Measurements from ENCODE around the gene YPEL2. TPM values are rescaled to one million over a fixed set of nuclear protein-coding genes. Genes with fewer than 3 reads are reported as not detected.
"Not testable (repeated sequence)": the region's sequence is repeated elsewhere in the genome, so short reads cannot be mapped to it uniquely, and the experiment has no call there.

Gene YPEL2
- total RNA-seq, 2 experiments from 2014 or later: 7.6 to 9.4 TPM

DNA sequence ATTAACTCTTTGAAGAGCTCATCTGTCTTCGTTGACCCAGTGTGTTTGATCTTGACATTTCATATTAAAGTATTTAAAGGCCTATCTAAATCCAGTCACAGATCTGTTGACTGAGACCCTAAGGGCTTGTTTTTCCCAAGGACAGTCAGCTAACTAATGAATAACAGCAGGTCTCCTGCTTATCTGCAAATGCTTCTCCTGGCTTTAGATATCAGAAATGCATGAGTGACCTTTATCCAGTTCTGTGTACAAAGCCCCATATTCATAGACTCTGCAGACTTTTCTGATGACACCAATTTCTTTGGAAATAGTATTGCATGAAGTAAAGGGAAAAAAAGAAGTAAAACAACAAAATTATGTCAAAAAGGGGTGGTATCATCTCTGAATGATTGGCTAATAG, 70.3 kb downstream of the YPEL2 start:
- no peaks in the 10 kb centered on the region for H3K9me3 Mint-ChIP-seq
- no peak overlapping the region for H3K27ac Mint-ChIP-seq
- peaks cover 11% of the 10 kb centered on the region for H3K36me3 Mint-ChIP-seq
- intact Hi-C loops (cut with micrococcal nuclease): no loop called here
- DNase-seq: no peak
- no peak overlapping the region for H3K4me3 Mint-ChIP-seq
- H3K4me1 Mint-ChIP-seq (ENCODE audit: low read depth): no peaks in the 10 kb centered on the region
- ChIA-PET CTCF (interaction anchor here (1.4 kb wide), 1 partner anchor 92 kb away, joined by 3 read pairs; no protein-coding TSS in a partner anchor), POLR2A (no interaction called here)
- no peaks in the 10 kb centered on the region for H3K27me3 Mint-ChIP-seq

DNA sequence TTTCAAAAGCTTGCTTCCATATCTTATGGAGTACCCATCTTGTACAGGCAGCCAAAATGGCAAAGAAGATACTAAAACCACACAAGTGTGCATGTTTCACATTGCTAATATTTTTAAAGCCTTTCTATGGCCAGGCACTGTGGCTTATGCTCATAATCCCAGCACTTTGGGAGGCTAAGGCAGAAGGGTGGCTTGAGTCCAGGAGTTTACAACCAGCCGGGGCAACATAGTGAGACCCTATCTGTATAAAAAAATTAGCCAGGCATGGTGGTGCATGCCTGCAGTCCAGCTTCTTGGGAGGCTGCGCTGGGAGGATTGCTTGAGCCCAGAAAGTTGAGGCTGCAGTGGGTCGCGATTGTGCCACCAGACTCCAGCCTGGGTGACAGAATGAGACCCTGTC, 71.3 kb downstream of the YPEL2 start:
- Mint-ChIP-seq H3K36me3 (peaks cover 5% of the 10 kb centered on the region), H3K4me3 (no peak overlapping the region), H3K9me3 (no peaks in the 10 kb centered on the region), H3K27ac (no peak overlapping the region), H3K4me1 (ENCODE audit: low read depth) (no peaks in the 10 kb centered on the region), H3K27me3 (no peaks in the 10 kb centered on the region)
- CTCF ChIA-PET: interaction anchor here (1.1 to 1.4 kb wide), 3 partner anchors 25 to 93 kb away, joined by 3 to 4 read pairs (median 3); no protein-coding TSS in a partner anchor
- no peak for DNase-seq
- intact Hi-C loops (cut with micrococcal nuclease): no loop called here
- POLR2A ChIA-PET: no interaction called here

DNA sequence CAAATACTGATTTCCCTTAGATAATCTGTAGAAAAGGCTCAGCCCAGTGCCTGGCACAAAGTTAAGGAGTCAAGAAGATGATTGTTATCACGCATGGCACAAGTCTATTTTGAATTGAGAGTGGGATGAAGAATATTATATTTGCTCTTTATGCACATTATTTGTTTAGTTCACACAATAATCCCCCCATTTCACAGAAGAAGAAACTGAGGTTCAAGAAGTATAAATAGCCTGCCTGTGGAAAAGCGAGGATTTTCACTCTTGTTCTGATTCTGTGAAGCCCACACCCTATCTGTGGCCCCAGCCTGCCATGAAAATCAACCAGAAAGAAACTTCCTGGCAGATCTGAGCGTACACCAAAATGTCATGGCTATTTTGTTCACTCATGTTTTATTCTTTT, 73.0 kb downstream of the YPEL2 start:
- H3K27ac Mint-ChIP-seq: no peak overlapping the region

DNA sequence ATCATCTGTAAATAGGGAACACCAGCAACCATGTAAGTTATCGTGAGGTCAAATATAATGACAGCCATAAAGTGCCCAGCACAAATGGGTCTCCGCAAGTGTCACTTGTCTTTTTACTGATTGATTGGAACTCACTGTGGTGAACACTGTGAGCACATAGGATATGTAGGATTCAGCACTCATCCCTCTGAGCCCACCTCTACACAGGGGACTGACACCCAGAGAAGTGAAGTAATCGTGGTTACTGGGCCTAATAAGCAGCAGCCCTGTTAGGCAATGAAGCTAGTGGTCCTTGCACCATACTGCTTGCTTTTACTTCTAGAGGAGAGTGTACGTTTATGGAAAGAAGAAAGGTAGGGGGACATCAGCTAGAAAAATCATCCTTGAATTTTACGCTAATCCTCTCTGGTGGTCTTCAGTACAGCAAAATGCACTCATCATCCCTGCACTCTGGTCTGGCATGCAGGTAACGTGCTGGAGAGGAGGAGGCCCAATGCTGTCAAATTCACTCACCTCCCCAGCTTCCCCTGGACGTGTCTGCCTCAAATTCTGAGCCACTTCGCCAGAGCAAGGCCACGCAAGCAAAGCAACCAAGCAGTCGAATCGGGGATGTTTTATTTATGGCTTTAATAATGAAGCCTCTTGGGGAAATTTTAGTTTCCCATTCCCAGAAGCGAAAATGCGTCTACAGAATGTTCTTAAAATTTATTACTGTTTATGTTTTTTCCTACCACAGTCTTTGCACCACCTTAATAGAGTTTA, 74.7 kb downstream of the YPEL2 start:
- POLR2A ChIA-PET: no interaction called here
- H3K4me3 Mint-ChIP-seq: no peak overlapping the region
- no peaks in the 10 kb centered on the region for H3K27me3 Mint-ChIP-seq
- no peak overlapping the region for H3K27ac Mint-ChIP-seq
- H3K9me3 Mint-ChIP-seq: peaks cover 6% of the 10 kb centered on the region
- H3K36me3 Mint-ChIP-seq: peaks cover 10% of the 10 kb centered on the region
- CTCF ChIA-PET: no interaction called here
- H3K4me1 Mint-ChIP-seq (ENCODE audit: low read depth): no peaks in the 10 kb centered on the region
- no peak for DNase-seq
- intact Hi-C loops (cut with micrococcal nuclease): no loop called here

More for the DNA sequence above, 73.0 kb downstream of the YPEL2 start:
- intact Hi-C loops (cut with micrococcal nuclease): no loop called here
- H3K4me3 Mint-ChIP-seq: no peak overlapping the region
- no peaks in the 10 kb centered on the region for H3K27me3 Mint-ChIP-seq
- POLR2A ChIA-PET: no interaction called here
- H3K4me1 Mint-ChIP-seq (ENCODE audit: low read depth): no peaks in the 10 kb centered on the region
- H3K9me3 Mint-ChIP-seq: no peaks in the 10 kb centered on the region
- CTCF ChIA-PET: no interaction called here
- no peak for DNase-seq
- peaks cover 4% of the 10 kb centered on the region for H3K36me3 Mint-ChIP-seq

DNA sequence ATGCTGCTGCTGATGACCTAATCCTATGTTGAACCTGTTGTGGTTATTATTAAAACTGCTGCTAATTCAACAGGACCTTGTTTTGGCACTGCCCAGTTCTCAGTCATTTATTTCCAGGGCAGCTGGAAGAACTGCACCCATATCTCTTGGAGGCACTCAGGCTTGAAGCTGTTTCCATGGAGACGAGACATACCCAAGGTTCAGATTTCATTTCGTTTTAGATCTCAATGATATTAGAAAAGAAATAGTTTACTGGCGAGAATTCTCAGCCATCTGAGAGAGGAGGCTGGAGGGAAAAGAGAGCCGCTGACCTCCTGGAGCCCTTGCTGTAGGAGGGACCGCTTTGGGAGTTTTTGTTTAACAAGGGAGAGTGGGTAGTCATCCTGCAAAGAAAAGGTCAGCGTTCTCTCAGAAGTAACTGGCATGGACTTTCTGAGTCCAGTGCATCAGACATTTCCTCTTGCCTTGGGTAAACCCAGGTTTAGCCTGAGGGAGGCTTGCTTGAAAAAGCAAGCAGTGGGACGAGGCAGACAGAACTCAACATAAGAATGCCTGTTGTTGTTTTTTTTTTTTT, 75.4 kb downstream of the YPEL2 start:
- no peak overlapping the region for H3K27ac Mint-ChIP-seq
- H3K27me3 Mint-ChIP-seq: no peaks in the 10 kb centered on the region
- CTCF ChIA-PET: no interaction called here
- peaks cover 10% of the 10 kb centered on the region for H3K36me3 Mint-ChIP-seq
- H3K9me3 Mint-ChIP-seq: peaks cover 6% of the 10 kb centered on the region
- intact Hi-C loops (cut with micrococcal nuclease): no loop called here
- H3K4me1 Mint-ChIP-seq (ENCODE audit: low read depth): no peaks in the 10 kb centered on the region
- POLR2A ChIA-PET: no interaction called here
- DNase-seq: no peak
- H3K4me3 Mint-ChIP-seq: no peak overlapping the region

DNA sequence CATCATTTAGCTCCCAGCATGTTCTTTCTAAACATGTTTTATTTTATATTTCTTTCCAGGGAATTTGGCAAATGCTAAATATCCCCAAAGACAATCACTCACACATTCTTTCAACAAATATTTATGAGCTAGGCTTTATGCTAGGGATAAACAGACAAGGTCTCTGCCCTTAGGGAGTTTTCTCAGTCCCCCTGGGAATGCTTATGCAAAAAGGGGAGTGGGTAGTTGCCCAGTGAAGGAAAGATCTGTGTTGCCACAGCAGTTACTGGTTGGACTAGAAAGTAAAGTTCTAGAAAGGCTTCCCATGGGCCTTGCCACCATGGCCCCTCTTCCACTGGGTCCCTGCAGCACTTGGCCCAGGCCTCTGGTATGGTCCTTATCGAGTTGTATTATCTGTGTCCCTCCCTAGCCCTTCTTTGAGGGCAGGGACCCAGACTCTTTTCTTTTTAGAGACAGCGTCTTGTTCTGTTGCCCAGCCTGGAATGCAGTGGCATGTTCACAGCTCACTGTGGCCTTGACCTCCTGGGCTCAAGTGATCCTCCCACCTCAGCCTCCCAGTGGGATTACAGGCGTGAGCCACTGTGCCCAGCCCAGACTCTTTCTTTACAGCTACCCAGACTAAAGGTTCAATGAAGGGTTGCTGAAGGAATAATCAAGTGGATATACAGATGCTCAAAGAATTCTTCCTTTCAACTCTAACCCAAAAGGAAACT, 78.0 kb downstream of the YPEL2 start:
- no peak overlapping the region for H3K27ac Mint-ChIP-seq
- H3K27me3 Mint-ChIP-seq: no peaks in the 10 kb centered on the region
- CTCF ChIA-PET: interaction anchor here (0.9 to 1.0 kb wide), 2 partner anchors 32 to 80 kb away, joined by 3 read pairs; no protein-coding TSS in a partner anchor
- DNase-seq: no peak
- intact Hi-C loops (cut with micrococcal nuclease): no loop called here
- H3K9me3 Mint-ChIP-seq: peaks cover 6% of the 10 kb centered on the region
- H3K36me3 Mint-ChIP-seq: peaks cover 6% of the 10 kb centered on the region
- POLR2A ChIA-PET: no interaction called here
- no peak overlapping the region for H3K4me3 Mint-ChIP-seq
- no peaks in the 10 kb centered on the region for H3K4me1 Mint-ChIP-seq (ENCODE audit: low read depth)

DNA sequence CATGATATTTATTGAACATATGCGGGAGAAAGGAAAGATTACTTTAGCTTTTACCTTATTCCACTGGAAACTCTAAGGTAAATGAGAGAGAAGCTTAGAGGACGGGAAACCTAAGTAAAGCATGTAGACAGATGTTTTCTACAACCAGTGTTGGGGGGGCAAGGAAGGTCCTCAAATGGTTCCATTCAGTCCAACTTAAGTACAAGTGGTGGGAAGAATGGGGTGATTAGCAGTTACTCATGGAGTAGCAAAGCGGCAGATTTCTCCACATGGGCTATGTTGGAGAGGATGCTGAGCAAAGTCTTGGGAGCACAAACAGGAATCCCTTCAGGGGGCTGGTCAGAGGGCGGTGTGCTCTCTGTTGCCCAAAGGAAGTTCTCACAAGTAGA, 78.6 kb downstream of the YPEL2 start:
- H3K4me3 Mint-ChIP-seq: no peak overlapping the region
- peaks cover 6% of the 10 kb centered on the region for H3K9me3 Mint-ChIP-seq
- peaks cover 5% of the 10 kb centered on the region for H3K36me3 Mint-ChIP-seq
- POLR2A ChIA-PET: no interaction called here
- no peaks in the 10 kb centered on the region for H3K27me3 Mint-ChIP-seq
- intact Hi-C loops (cut with micrococcal nuclease): no loop called here
- no peaks in the 10 kb centered on the region for H3K4me1 Mint-ChIP-seq (ENCODE audit: low read depth)
- no peak overlapping the region for H3K27ac Mint-ChIP-seq
- DNase-seq: no peak
- CTCF ChIA-PET: interaction anchor here (0.9 kb wide), 1 partner anchor 80 kb away, joined by 3 read pairs; no protein-coding TSS in a partner anchor

DNA sequence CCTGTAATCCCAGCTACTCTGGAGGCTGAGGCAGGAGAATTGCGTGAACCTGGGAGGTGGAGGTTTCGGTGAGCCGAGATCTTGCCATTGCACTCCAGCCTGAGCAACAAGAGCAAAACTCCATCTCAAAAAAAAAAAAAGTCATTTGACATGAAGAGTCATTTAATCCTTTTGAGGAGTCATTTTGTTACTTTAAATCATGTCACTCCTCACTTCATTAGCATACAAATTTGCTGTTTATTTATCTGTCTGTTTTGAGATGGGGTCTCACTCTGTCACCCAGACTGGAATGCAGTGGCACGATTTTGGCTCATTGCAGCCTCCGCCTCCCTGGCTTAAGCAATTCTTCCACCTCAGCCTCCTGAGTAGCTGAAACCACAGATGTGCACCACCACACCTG, 81.0 kb downstream of the YPEL2 start:
- H3K9me3 Mint-ChIP-seq; H3K4me3 Mint-ChIP-seq; H3K4me1 Mint-ChIP-seq (ENCODE audit: low read depth); H3K27me3 Mint-ChIP-seq; H3K36me3 Mint-ChIP-seq; CTCF ChIA-PET; intact Hi-C loops (cut with micrococcal nuclease); DNase-seq; H3K27ac Mint-ChIP-seq; POLR2A ChIA-PET: not testable (repeated sequence)

DNA sequence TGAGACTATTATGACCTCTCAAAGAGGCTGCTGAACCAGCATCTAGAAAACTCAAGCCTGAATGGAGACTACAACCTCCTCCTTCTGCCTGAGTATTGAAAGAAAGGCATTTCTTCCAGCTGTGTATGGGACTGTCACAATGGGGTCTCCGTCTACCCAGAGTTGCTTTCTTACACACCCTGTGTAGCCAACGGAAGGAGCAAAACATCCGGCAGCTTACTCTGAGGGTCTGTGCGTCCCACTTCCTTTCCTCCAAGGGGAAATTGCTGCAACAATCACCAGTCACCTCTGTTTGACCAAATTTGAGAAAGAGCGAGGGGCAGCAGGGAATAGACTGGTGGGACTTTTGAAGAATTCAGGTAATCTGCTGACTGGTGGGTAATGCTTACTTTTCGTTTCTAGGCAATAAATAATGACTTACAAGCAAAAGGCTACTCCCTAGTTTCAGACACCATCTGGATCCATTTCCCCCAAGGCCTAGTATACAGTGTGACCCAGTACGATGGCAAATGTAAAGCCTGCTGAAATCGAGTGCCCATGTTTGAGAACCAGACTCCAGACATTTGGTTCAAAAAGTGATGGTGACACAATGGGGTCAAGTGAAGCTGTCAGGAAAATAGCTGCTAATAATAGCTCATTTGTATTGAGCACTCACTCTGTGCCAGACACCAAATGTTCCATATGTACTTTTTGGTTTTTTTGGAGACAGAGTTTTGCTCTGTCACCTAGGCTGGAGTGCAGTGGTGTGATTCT, 81.7 kb downstream of the YPEL2 start:
- Mint-ChIP-seq H3K4me3 (no peak overlapping the region), H3K36me3 (peaks cover 5% of the 10 kb centered on the region), H3K27me3 (no peaks in the 10 kb centered on the region), H3K27ac (no peak overlapping the region), H3K9me3 (peaks cover 6% of the 10 kb centered on the region), H3K4me1 (ENCODE audit: low read depth) (peaks cover 4% of the 10 kb centered on the region)
- ChIA-PET CTCF (interaction anchor here (1.5 kb wide), 1 partner anchor 14 kb away, joined by 7 read pairs; no protein-coding TSS in a partner anchor), POLR2A (no interaction called here)
- no peak for DNase-seq
- intact Hi-C loops (cut with micrococcal nuclease): no loop called here

DNA sequence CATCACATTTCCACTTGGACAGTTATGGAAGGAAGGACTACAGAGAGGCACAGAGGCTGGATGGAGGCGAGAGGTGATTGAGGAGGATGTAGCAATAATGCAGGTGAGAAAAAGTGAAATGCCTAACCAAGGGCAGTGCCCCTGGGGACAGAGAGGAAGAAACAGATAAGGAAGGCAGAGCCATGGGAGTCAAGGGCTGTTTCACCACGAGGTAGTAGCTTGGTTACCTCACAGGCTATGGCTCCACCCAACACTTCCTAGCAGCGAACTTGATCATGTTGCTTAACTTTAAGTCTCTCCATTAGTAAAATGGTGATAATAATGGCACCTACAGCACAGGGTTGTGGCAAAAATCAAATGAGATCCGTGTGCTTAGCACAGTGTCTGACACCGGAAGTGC, 83.9 kb downstream of the YPEL2 start:
- no peak overlapping the region for H3K4me3 Mint-ChIP-seq
- H3K9me3 Mint-ChIP-seq: no peaks in the 10 kb centered on the region
- no peak overlapping the region for H3K27ac Mint-ChIP-seq
- ChIA-PET POLR2A (interaction anchor here (1.3 kb wide), 1 partner anchor 53 kb away, joined by 3 read pairs; no protein-coding TSS in a partner anchor), CTCF (interaction anchor here (1.0 kb wide), 2 partner anchors 31 to 86 kb away, joined by 3 to 4 read pairs; no protein-coding TSS in a partner anchor)
- peaks cover 4% of the 10 kb centered on the region for H3K4me1 Mint-ChIP-seq (ENCODE audit: low read depth)
- intact Hi-C loops (cut with micrococcal nuclease): no loop called here
- DNase-seq: no peak
- no peaks in the 10 kb centered on the region for H3K27me3 Mint-ChIP-seq
- H3K36me3 Mint-ChIP-seq: no peaks in the 10 kb centered on the region

DNA sequence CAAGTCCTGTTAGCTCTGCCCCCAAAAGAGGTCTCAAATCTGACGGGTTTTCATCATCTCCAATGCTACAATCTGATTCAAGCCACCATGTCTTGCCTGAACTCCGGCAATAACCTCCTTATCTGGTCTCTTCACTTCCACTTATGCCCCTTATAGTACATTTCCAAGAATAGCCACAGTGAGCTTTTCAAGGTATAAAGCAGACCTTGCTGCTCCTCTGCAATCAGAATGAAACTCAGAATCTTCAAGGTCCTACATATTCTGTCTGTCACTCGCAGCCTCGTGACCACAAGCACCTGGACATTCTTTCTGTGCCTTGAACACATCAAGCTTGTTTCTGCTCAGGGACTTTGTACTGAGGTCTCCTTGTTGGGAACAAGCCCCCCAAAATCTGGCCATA, 84.7 kb downstream of the YPEL2 start:
- DNase-seq: no peak
- peaks cover 4% of the 10 kb centered on the region for H3K4me1 Mint-ChIP-seq (ENCODE audit: low read depth)
- no peak overlapping the region for H3K27ac Mint-ChIP-seq
- intact Hi-C loops (cut with micrococcal nuclease): no loop called here
- ChIA-PET CTCF (interaction anchor here (0.6 to 1.0 kb wide), 4 partner anchors 32 to 99 kb away, joined by 3 to 4 read pairs (median 3); no protein-coding TSS in a partner anchor), POLR2A (interaction anchor here (1.0 to 1.3 kb wide), 2 partner anchors 11 to 54 kb away, joined by 3 read pairs; no protein-coding TSS in a partner anchor)
- H3K36me3 Mint-ChIP-seq: no peaks in the 10 kb centered on the region
- no peaks in the 10 kb centered on the region for H3K9me3 Mint-ChIP-seq
- no peak overlapping the region for H3K4me3 Mint-ChIP-seq
- H3K27me3 Mint-ChIP-seq: no peaks in the 10 kb centered on the region

DNA sequence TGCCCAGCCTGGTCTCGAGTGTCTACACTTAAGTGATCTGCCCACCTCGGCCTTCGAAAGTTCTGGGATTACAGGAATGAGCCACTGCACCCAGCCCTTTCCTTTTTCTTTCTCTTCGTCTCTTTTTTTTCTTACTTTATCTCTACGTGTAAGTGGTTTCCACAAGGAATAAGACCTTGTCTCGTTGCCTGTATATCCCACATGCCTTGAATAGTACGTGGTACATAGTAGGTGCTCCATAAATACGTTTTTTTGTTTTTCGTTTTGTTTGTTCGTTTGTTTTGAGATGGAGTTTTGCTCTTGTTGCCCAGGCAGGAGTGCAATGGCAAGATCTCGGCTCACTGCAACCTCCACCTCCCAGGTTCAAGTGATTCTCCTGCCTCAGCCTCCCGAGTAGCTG, 86.0 kb downstream of the YPEL2 start:
- intact Hi-C loops (cut with micrococcal nuclease): no loop called here

More for the DNA sequence above, 86.0 kb downstream of the YPEL2 start:
- no peak for DNase-seq
- no peaks in the 10 kb centered on the region for H3K27me3 Mint-ChIP-seq
- peaks cover 4% of the 10 kb centered on the region for H3K4me1 Mint-ChIP-seq (ENCODE audit: low read depth)
- no peaks in the 10 kb centered on the region for H3K36me3 Mint-ChIP-seq
- ChIA-PET CTCF (no interaction called here), POLR2A (no interaction called here)
- H3K4me3 Mint-ChIP-seq: no peak overlapping the region
- H3K9me3 Mint-ChIP-seq: no peaks in the 10 kb centered on the region
- H3K27ac Mint-ChIP-seq: no peak overlapping the region

Data from activated CD4-positive, alpha-beta memory T cell treated with anti-CD3 and anti-CD28 coated beads for 36 hours (primary cell).